H9 (cell line): Measurements from ENCODE around the gene POLR2L. TPM values are rescaled to one million over a fixed set of nuclear protein-coding genes. Genes with fewer than 3 reads are reported as not detected.
A peak's percentile ranks its signal among the peaks of the same experiment; 100 is the strongest.

Source experiments
- DNase-seq: peaks from one replicate; pipeline ENCODE4 v3.0.0-alpha.2; 2017
- H2AFZ ChIP-seq: one replicate; pipeline ENCODE4 v1.6.1; 2013; ENCODE audit warnings: mild to moderate bottlenecking, low read length, control low read depth, moderate library complexity
- H2AK5ac ChIP-seq: 2 replicates; pipeline ENCODE4 v1.6.1; 2013; ENCODE audit warnings: low read length, control low read depth, mixed read lengths; ENCODE audit not compliant: insufficient read length
- H2BK120ac ChIP-seq: one replicate; pipeline ENCODE4 v1.6.1; 2013; ENCODE audit warnings: low read depth, mild to moderate bottlenecking, low read length, control low read depth, inconsistent platforms; ENCODE audit not compliant: poor library complexity, severe bottlenecking
- H2BK12ac ChIP-seq: 2 replicates; pipeline ENCODE4 v1.6.1; 2013; ENCODE audit warnings: low read length, control low read depth, mixed read lengths, low read depth; ENCODE audit not compliant: insufficient read length
- H2BK15ac ChIP-seq: 2 replicates; pipeline ENCODE4 v1.6.1; 2013; ENCODE audit warnings: low read depth, low read length, control low read depth
- H2BK20ac ChIP-seq: one replicate; pipeline ENCODE4 v1.6.1; 2013; ENCODE audit warnings: low read depth, mild to moderate bottlenecking, low read length, control low read depth, inconsistent platforms; ENCODE audit not compliant: poor library complexity, severe bottlenecking
- H2BK5ac ChIP-seq: 2 replicates; pipeline ENCODE4 v1.6.1; 2013; ENCODE audit warnings: low read length, control low read depth, mixed read lengths; ENCODE audit not compliant: insufficient read length
- H3K14ac ChIP-seq: 2 replicates; pipeline ENCODE4 v1.6.1; 2013; ENCODE audit warnings: low read length, control low read depth; ENCODE audit not compliant: insufficient read depth
- H3K18ac ChIP-seq: 2 replicates; pipeline ENCODE4 v1.6.1; 2013; ENCODE audit warnings: low read depth, mild to moderate bottlenecking, mixed read lengths, low read length, control low read depth; ENCODE audit not compliant: insufficient read length
- H3K23ac ChIP-seq: 2 replicates; pipeline ENCODE4 v1.6.1; 2013; ENCODE audit warnings: low read length, control low read depth, mixed read lengths, low read depth; ENCODE audit not compliant: insufficient read length
- H3K23me2 ChIP-seq: 2 replicates; pipeline ENCODE4 v1.6.1; 2013; ENCODE audit warnings: low read depth, mild to moderate bottlenecking, mixed read lengths, low read length, control low read depth; ENCODE audit not compliant: insufficient read length, poor library complexity, severe bottlenecking
- H3K27ac ChIP-seq: 2 replicates; pipeline ENCODE4 v1.5.1; 2013; ENCODE audit warnings: low read length, control low read depth, mixed read lengths, low read depth; ENCODE audit not compliant: insufficient read length
- H3K27me3 ChIP-seq: 2 replicates; pipeline ENCODE4 v1.6.1; 2013; ENCODE audit warnings: low read length, control low read depth, inconsistent platforms; ENCODE audit not compliant: insufficient read depth
- H3K4ac ChIP-seq: 2 replicates; pipeline ENCODE4 v1.6.1; 2013; ENCODE audit warnings: low read depth, mild to moderate bottlenecking, control low read depth, inconsistent platforms, low read length, moderate library complexity
- H3K4me1 ChIP-seq: 2 replicates; pipeline ENCODE4 v1.6.1; 2013; ENCODE audit warnings: low read length, control low read depth, inconsistent platforms; ENCODE audit not compliant: insufficient read depth
- H3K4me2 ChIP-seq: 2 replicates; pipeline ENCODE4 v1.6.1; 2013; ENCODE audit warnings: low read length, control low read depth, mixed read lengths; ENCODE audit not compliant: insufficient read length, insufficient read depth
- H3K56ac ChIP-seq: 2 replicates; pipeline ENCODE4 v1.6.1; 2013; ENCODE audit warnings: low read depth, mild to moderate bottlenecking, mixed read lengths, low read length, control low read depth; ENCODE audit not compliant: insufficient read length
- H3K79me1 ChIP-seq: 2 replicates; pipeline ENCODE4 v1.6.1; 2013; ENCODE audit warnings: low read depth, mild to moderate bottlenecking, moderate library complexity, low read length, control low read depth, inconsistent platforms; ENCODE audit not compliant: insufficient read depth, poor library complexity, severe bottlenecking
- H3K79me2 ChIP-seq: 2 replicates; pipeline ENCODE4 v1.6.1; 2013; ENCODE audit warnings: low read length, control low read depth, inconsistent platforms; ENCODE audit not compliant: insufficient read depth
- H3K9ac ChIP-seq: 2 replicates; pipeline ENCODE4 v1.6.1; 2013; ENCODE audit warnings: low read length, control low read depth, mixed read lengths; ENCODE audit not compliant: insufficient read length; ENCODE audit errors: extremely low read depth
- H3K9me3 ChIP-seq: one replicate; pipeline ENCODE4 v1.6.1; 2013; ENCODE audit warnings: low read depth, low read length, inconsistent platforms; ENCODE audit not compliant: control insufficient read depth
- H3T11ph ChIP-seq: one replicate; pipeline ENCODE4 v1.6.1; 2013; ENCODE audit warnings: mild to moderate bottlenecking, low read length, control low read depth, inconsistent platforms
- H4K20me1 ChIP-seq: one replicate; pipeline ENCODE4 v1.6.1; 2013; ENCODE audit not compliant: control insufficient read depth, insufficient read length, insufficient read depth
- H4K5ac ChIP-seq: 2 replicates; pipeline ENCODE4 v1.6.1; 2013; ENCODE audit warnings: low read depth, mild to moderate bottlenecking, mixed read lengths, low read length, control low read depth; ENCODE audit not compliant: insufficient read length
- H4K8ac ChIP-seq: replicated peaks from 2 replicates; pipeline ENCODE4 v1.6.1; 2013; ENCODE audit warnings: low read length, control low read depth, mixed read lengths, low read depth; ENCODE audit not compliant: insufficient read length
- H4K91ac ChIP-seq: 2 replicates; pipeline ENCODE4 v1.6.1; 2013; ENCODE audit warnings: low read depth, mild to moderate bottlenecking, moderate library complexity, mixed read lengths, low read length, control low read depth; ENCODE audit not compliant: insufficient read length
- H3K27ac Mint-ChIP-seq, 3 experiments: 2 replicates in 2 of 3; 3 replicates in 1 of 3; pipeline ENCODE4 v1.8.0; 2020 to 2021; ENCODE audit warnings: mixed read lengths in 3 of 3, mild to moderate bottlenecking in 1 of 3, moderate library complexity in 1 of 3
- H3K27me3 Mint-ChIP-seq: 2 replicates; pipeline ENCODE4 v1.8.0; 2021; ENCODE audit warnings: low read depth, mild to moderate bottlenecking, moderate library complexity, mixed read lengths
- H3K36me3 Mint-ChIP-seq, 3 experiments: 2 replicates in 2 of 3; 3 replicates in 1 of 3; pipeline ENCODE4 v1.8.0; 2020 to 2021; ENCODE audit warnings: low read depth in 3 of 3, mixed read lengths in 3 of 3; ENCODE audit not compliant: insufficient read depth in 1 of 3
- H3K4me1 Mint-ChIP-seq, 2 experiments: 2 replicates each; pipeline ENCODE4 v1.8.0; 2020; ENCODE audit warnings: mixed read lengths in 2 of 2
- H3K4me3 Mint-ChIP-seq, 2 experiments: 2 replicates in 1 of 2; 3 replicates in 1 of 2; pipeline ENCODE4 v1.8.0; 2020 to 2021; ENCODE audit warnings: mild to moderate bottlenecking in 2 of 2, mixed read lengths in 2 of 2, moderate library complexity in 1 of 2
- H3K9me3 Mint-ChIP-seq, 2 experiments: 2 replicates in 1 of 2; 3 replicates in 1 of 2; pipeline ENCODE4 v1.8.0; 2020; ENCODE audit warnings: mild to moderate bottlenecking in 2 of 2, mixed read lengths in 2 of 2, moderate library complexity in 1 of 2
- CTCF ChIP-seq: fragments of 200-600 bp; sonication (generic); conservative IDR thresholded peaks from 3 replicates; pipeline ENCODE4 v1.8.0; 2021; ENCODE audit warnings: antibody characterized with exemption, mild to moderate bottlenecking
- WGBS: extraction: QIAGEN DNeasy Blood & Tissue Kit; methylation state at CpG from one replicate; pipeline ENCODE4 v1.1.7; 2013; ENCODE audit warnings: missing lambda C conversion rate, low lambda C conversion rate, mixed read lengths; ENCODE audit not compliant: insufficient read length; ENCODE audit errors: extremely low coverage; 5-methylcytosine and 5-hydroxymethylcytosine counted together
- total RNA-seq: library from RNA; stranded (reverse); gene quantifications from 2 replicates; pipeline ENCODE4 v1.2.1, GENCODE V29; 2021

POLR2L gene
- total RNA-seq, 1 experiment from 2014 or later = 135 TPM

GRCh38 chr11:798093-798713, 44.1 kb downstream of the POLR2L start, which contains the start of gene SLC25A22:
Gene SLC25A22 (minus strand): TSS chr11:798281. CDS start chr11:795006, 3,275 bp downstream.
- no peak within 1 kb of the TSS for H3K27ac ChIP-seq
- H3K9me3 ChIP-seq = no peaks in the 10 kb centered on the region
- peak within 1 kb of the TSS; percentile 37; the same call in 1 of the 2 replicates for H3K14ac ChIP-seq
- H2BK15ac ChIP-seq = no peak within 1 kb of the TSS
- no peaks in the 10 kb centered on the region for H3K27me3 Mint-ChIP-seq
- no peaks in the 10 kb centered on the region for H3K9me3 Mint-ChIP-seq
- peak within 1 kb of the TSS; percentile 36 for H3K9ac ChIP-seq
- peaks cover 2% of the 10 kb centered on the region for H4K20me1 ChIP-seq
- H4K8ac ChIP-seq = no peak within 1 kb of the TSS
- no peak within 1 kb of the TSS for H2AK5ac ChIP-seq
- H3K4me3 Mint-ChIP-seq = peak within 1 kb of the TSS; percentile 75 to 87
- H2BK5ac ChIP-seq = no peak within 1 kb of the TSS
- no peaks in the 10 kb centered on the region for H3K79me1 ChIP-seq
- H3K23me2 ChIP-seq = peaks cover 9% of the 10 kb centered on the region
- peak; percentile 80 for DNase-seq
- WGBS = no CpG with 5 or more reads among the region's 69 CpGs
- peaks cover 8 to 18% of the 10 kb centered on the region in 2 experiments for H3K4me1 Mint-ChIP-seq
- no peak within 1 kb of the TSS for H3K4ac ChIP-seq
- H3K27me3 ChIP-seq = no peaks in the 10 kb centered on the region
- no peaks in the 10 kb centered on the region; the same call in 1 of the 2 replicates for H3K4me1 ChIP-seq
- H3K4me2 ChIP-seq = peak within 1 kb of the TSS; percentile 72
- no peak within 1 kb of the TSS for H2BK12ac ChIP-seq
- H3K36me3 Mint-ChIP-seq = peaks cover 0 to 15% (median 11%) of the 10 kb centered on the region in 3 experiments; a peak in 4 of 7 replicates
- peak within 1 kb of the TSS in 1 of 3 experiments; percentile 89; a peak in 2 of 7 replicates for H3K27ac Mint-ChIP-seq
- no peak within 1 kb of the TSS for H2AFZ ChIP-seq
- peak; percentile 78 for TF ChIP-seq CTCF
- H3T11ph ChIP-seq = no peak within 1 kb of the TSS
- H2BK120ac ChIP-seq = no peak within 1 kb of the TSS
- H4K5ac ChIP-seq = no peak within 1 kb of the TSS
- peak within 1 kb of the TSS; percentile 28 for H3K18ac ChIP-seq
- no peak within 1 kb of the TSS for H2BK20ac ChIP-seq
- no peak within 1 kb of the TSS for H3K23ac ChIP-seq
- no peaks in the 10 kb centered on the region for H3K79me2 ChIP-seq
- no peak within 1 kb of the TSS for H3K56ac ChIP-seq
- no peak within 1 kb of the TSS for H4K91ac ChIP-seq
